GM19468 (cell line): ENCODE results near the gene ATG16L1.

Source experiments
- ATAC-seq: cut with Tn5 transposase; IDR thresholded peaks from one replicate; pipeline ENCODE4 v1.9.1; 2021; ENCODE audit warnings: mild to moderate bottlenecking, moderate library complexity, moderate number of reproducible peaks; ENCODE audit not compliant: unreplicated experiment; ENCODE audit errors: extremely low read depth

Gene ATG16L1

DNA sequence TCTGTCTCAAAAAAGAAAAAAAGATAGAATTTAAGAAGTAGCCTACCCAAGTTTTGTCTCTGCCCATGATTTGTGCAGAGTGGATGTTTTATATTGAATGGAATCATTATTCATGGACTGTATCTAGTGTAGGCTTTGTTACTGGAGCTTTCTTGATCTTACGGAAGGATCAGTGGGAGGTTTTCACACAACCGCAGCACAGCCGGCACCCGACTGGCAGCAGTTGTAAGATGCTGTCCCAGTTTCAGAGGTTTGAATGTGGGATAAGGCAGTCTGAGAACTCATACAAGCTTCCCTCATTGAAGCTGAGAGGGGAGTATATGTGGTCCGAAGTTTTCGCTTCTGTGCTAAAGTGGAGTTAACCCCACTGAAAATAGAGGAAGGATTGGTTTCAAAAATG, 36.4 kb downstream of the ATG16L1 start:
- ATAC-seq = no peak

DNA sequence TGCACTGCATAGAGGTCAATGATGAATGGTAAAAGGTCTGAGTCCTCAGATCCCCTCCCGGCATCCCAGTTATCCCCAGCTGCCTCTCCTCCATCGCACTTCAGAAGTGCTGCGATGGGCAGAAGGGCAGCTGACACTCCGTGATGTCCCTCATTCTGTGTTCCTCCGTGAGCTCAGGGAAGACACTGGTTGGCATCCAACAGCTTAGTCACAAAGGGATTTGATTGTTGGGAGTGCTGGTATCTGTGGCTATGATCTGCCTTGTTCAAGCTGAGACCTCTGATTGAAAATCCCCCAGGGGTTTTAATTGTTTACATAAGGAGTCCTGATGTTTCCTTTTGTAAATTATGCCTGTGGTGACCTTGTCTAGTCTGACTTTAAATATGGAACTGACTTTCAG, 37.2 kb downstream of the ATG16L1 start:
- no peak for ATAC-seq

DNA sequence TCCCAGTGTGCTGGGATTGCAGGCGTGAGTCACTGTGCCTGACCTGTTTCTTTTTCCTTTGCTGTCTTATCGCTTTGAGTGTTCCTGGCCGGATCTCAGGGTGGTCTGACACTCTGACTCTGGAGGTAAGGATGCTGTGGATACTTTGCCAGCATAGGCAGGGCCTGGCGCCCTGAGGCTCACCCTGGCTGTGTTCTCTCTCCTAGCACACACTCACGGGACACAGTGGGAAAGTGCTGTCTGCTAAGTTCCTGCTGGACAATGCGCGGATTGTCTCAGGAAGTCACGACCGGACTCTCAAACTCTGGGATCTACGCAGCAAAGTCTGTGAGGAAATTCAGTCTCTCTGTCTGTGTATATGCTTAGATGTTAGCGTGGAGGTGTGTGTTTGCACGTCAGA, 38.2 kb downstream of the ATG16L1 start:
- ATAC-seq = no peak

DNA sequence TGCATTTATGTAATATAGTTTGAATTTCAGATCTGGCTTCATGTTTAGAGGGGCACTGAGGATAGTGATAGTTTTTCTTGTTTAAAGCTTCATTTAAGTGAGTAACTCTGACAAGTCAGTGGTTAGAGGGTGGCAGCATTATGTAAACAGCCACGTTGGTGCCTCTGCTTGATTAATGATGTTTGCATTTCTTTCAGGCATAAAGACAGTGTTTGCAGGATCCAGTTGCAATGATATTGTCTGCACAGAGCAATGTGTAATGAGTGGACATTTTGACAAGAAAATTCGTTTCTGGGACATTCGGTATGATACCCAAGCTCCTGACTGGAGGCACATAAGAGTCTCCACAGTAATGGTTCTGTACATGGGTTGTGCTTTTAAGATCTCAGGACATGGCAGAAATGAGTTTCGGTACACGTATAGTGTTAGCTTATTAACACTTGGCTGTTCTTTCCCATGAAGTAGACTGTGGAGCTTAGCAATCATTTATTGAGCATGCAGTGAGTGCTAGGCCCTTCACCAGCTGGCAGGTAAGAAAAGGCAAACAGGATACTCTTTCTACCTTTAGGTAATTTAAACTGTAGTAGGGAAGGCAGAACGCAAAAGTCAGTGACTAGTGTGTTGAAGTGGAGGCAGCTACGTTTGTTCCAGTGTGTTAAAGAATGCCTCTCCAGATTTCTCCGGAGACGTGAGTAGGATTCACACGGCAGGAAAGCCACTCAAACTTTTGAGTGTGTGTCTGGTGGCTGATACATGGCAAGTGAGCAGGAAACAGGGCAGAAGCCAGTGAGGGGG, 38.8 kb downstream of the ATG16L1 start:
- no peak for ATAC-seq

DNA sequence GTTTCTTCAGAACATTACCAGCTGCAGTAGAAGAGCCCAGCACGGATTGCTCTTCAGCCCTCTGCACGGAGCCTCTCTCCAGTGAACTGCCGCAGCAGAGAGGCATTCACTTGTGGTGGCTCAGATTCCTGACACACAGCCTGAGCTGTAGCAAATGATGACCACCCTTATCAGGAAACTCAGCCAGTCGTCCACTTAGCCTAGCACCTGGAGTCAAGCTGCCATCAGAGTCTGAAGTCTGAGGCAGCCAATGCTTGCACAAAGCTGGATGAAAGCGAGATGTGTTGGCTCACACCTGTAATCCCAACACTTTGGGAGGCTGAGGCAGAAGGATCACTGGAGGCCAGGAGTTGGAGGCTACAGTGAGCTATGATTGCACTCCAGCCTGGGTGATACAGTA, 44.4 kb downstream of the ATG16L1 start:
- no peak for ATAC-seq

DNA sequence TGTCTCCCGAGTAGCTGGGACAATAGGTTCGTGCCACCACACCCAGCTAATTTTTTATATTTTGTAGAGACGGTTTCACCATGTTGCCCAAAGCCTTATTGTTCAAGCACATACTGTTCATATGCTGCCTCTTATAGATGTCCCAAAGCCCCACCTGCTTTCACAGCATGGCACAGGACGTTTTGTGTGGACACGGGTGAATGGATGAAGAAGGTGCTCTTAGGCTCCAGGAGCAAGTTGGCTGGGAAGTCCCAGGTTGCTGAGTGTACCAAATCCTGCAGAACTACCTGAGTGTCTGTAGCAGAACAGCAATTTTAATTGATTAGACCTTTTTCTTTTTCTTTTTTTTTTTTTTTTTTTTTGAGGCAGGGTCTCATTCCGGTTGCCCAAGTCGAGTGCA, 45.6 kb downstream of the ATG16L1 start:
- no peak for ATAC-seq

DNA sequence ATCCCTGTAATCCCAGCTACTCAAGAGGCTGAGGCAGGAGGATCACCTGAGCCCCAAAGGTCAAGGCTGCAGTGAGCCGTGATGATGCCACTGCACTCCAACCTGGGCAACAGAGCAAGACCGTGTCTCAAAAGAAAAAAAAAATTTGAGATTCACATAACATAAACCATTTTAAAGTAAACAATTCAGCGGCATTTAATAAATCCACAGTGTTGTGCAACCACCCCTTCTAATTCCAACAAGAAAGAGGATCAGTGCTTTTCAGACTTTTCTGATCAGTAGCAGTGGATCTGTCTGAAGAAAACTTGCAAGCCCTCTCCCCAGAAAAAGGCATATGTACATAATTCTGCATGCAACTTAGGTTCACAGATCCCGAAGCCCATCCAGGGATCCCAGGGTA, 48.9 kb downstream of the ATG16L1 start:
- ATAC-seq = no peak

DNA sequence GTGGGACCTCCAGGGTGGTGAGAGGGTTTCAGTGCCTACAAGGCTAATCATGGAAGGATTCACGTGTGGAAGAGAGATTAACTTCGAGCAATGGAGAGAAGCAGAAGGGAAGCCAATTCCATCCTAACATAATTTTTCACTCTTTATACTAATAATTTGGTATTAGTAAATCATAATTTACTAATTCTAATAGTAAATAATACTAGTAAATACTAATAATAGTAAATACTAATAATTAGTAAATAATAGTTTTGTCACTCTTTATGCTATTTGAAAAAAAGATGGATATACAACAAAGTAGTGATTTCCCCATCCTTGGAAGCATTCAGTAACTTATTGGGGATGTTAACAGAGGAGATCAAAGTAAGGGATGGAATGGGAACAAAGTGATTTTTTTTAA, 49.8 kb downstream of the ATG16L1 start:
- ATAC-seq = no peak

DNA sequence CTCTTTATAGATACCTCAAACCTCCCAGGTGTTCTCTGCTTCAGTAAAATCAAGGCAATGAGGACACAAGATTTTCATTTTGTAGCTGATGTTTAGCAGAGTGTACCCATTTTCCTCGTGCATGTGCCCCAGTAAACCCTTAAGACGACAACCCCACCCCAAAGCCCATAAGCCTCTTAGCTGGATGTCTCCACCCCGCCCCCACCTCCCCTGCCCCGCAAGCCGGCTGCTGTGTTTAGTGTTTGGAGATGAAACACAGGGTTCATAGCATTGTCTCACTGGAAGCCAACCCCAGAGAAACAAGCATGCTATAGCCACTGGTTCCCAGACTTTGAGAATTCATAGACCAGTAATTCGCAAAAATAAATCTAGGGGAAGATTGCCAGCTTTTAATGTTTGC, 50.3 kb downstream of the ATG16L1 start:
- ATAC-seq = no peak

DNA sequence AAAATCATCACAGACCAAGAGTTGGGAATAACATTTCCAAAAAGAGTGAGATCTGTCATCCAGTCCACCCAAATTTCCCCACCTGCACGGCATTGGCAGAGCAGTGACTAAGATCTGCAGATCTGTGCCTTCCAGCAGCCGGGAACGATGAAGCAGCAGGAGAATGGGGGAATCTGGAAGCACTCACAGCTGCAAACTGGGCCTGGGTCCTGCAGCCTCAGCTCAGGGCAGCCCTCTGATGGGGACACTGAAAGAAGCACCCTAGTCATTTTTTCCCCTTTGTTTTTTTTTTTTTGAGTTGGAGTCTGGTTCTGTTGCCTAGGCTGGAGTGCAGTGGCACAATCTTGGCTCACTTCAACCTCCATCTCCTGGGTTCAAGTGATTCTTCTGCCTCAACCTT, 51.8 kb downstream of the ATG16L1 start:
- no peak for ATAC-seq

DNA sequence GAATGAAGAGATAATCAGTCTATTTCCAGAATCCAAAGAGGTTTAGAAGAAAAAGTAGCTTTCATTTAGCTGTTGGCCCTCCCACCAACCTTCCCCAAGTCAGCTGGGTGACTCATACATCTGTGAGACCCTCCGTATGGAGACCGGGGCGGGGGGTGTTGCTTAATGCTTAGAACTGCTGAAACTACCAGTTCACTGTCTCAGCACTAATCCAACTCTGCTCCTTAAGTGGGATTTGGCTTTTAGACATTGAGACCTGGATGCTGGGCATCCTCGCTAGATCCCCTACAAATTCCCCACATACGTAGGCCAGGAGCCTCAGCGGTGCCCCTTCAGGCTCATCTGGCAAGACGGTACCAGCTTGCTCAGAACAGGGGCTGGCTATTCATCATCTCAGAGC, 56.1 kb downstream of the ATG16L1 start, which contains the start of gene SAG:
Gene SAG, plus strand, starts transcription at position 252 of the 400 bp plus-strand sequence. CDS start 1,374 bp downstream, outside the sequence.
- ATAC-seq = no peak

DNA sequence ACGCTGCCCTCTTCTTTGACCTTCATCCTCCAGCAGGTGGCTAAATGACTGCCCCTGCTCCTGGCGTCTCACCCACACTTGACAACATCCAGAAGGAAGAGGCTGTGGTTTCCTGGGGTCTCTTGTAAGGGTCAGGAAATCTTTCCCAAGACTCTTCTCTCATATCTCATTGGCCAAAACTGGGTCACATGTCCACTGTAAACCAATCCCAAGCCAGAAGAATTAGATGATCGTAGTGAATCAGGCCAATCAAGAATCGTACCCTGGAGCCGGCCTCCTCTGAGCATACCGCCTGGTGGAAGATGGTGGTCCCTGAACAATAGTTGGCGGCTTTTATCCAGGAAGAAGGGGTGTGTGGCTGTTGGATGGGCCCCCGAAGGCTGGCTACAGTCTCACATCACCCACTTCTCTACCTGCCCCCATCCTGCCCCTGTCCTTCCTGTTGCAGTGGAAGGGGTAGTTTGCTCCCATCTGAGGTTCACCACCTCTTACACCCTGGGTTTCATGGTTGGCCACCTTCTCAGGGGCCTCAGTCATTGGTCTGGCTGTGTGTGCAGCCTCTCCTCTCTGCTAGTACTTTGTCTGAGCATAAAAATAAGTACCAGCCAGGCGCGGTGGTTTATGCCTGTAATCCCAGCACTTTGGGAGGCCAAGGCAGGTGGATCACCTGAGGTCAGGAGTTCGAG, 59.9 kb downstream of the ATG16L1 start:
- ATAC-seq = no peak

DNA sequence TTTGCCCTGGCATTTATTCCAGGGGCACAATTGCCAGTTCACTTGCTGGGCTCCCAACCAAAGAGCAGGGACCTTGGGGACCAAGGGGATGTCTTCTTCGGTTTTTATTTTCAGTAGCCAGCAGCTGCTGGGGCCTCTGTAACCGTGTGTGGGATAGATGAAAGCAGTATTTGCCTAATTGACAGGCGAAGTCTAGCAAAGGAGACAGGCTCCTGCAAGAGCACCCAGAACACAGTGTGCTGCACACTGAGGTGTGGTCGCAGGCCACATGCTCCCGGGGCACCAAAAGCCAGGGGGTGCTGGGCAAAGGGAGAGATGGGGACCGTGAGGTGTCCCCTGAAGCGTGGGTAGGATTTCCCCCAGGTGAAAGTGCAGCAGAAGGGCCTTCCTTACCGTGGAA, 61.4 kb downstream of the ATG16L1 start:
- no peak for ATAC-seq

DNA sequence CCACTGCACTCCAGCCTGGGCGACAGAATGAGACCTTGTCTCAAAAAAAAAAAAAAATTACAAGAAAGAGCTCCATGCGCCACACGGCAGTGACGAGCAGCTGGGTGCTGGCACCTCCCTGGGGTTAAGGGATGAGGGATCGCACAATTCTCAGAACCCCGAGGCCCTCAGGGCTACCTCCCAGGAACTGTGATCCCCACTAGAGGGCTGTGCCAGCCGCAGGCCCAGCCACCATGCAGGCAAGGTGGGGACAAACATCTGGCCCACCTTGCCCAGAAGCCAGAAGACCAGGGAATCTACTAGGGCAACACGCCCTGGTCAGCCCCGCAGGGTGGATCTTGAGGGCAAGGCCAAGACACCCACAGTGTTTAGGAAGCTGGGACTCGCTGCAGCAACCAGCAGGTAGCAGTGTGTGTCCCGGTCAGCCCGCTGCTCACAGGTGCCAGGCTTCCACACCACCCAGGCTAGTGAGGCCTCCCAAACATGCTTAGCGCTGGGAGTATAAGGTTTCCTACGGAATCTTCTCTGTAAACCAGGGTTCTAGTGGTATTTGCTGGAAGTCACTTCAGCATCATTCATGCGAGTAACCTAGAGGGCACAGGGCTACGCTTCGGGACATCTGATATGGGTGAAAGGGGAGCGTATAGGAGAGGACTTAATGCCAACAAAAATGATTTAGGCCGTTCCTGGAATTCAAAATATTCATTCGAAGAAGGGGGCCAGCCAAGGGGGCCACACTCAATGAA, 62.9 kb downstream of the ATG16L1 start:
- ATAC-seq = no peak

DNA sequence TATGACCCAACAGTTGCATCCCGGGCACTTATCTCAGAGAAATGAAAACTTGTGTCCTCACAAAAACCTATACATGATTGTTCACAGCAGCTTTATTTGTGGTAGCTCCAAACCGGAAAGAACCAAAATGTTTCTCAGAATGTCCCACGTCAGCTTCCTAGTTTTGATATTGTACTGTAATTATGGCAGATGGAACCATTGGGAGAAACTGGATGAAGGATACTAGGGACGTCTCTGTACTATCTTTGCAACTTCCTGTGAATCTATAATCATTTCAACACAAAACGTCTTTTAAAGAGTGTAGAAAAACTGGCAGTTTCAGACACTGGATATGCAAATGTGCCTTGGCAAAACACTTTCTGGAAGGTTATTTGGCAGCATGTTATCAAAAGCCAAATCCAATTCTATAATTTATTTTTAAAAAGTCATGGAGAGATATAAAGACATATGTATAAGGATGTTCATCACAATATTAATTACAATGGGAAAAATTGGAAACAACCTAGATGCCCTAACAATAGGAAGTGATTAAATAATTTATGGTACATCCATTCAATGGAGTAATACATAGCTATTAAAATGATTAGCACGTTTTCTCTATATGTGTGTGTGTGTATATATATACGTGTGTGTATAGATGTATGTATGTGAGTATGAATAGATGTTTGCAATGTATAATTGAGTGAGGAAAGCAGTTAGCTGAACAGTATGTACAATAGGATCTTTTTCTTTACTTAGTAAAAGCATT, 65.9 kb downstream of the ATG16L1 start:
- ATAC-seq = no peak

DNA sequence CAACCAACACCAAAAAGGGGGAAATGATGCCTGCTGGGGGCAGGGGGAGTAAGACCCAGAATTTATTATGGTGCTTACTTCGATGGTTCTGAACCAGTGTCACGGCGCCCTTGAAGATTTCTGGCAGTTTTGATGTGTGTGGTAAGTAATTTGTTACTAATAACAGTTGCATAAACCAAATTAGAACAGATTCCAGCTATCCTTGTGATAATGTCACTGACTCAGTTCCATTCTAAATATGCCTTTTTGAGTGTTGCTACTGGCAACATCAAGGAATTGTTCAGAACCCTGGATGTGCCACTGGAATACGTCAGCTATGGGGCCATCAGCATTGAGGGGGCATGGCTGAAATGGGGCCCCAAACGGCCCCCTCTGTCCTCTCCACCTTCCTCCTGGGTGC, 67.8 kb downstream of the ATG16L1 start:
- no peak for ATAC-seq

DNA sequence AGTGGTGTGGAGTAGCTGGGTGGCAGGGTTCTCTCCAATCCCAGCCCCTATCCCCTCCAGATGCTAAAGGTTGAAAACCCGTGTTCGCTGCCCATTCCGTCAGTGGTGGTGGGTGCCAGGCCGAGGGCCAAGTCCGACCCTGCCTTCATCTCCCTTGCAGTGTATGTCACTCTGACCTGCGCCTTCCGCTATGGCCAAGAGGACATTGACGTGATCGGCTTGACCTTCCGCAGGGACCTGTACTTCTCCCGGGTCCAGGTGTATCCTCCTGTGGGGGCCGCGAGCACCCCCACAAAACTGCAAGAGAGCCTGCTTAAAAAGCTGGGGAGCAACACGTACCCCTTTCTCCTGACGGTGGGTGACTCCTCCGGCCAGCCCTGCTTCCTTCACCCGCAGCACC, 69.0 kb downstream of the ATG16L1 start:
- no peak for ATAC-seq

DNA sequence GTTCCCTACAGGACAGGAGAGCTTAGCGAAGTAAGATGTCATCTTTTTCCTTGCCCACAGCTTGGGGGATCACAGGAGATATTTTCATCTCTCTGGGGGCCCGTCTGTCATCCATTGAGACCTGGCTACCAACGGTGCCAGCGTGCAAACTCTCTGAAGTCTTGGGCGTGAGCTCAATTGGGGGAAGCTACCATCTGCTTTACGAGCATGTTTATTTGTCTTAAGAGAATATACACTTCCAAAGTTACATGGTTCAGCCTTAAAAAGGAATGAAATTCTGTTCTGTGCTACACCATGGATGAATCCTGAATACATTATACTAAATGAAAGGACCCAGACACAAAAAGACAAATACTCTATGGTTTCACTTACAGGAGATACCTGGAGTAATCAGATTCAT, 69.7 kb downstream of the ATG16L1 start:
- ATAC-seq = no peak

DNA sequence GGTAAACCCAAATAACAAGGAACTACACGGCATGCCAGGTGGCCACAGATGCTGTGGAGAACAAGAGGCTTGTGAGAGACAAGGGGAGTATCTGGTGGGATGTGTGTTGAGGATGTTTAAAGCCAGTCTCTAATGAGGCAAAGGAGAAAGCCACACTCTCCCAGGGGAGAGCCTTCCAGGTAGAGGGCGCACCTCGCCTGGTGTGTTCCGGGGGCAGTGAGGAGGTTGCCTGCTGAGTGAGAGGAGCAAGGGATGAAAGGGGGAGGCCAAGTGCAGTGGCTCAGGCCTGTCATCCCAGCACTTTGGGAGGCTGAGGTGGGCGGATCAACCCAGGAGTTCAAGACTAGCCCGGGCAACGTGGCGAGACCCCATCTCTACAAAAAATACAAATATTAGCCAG, 72.4 kb downstream of the ATG16L1 start:
- ATAC-seq = no peak

DNA sequence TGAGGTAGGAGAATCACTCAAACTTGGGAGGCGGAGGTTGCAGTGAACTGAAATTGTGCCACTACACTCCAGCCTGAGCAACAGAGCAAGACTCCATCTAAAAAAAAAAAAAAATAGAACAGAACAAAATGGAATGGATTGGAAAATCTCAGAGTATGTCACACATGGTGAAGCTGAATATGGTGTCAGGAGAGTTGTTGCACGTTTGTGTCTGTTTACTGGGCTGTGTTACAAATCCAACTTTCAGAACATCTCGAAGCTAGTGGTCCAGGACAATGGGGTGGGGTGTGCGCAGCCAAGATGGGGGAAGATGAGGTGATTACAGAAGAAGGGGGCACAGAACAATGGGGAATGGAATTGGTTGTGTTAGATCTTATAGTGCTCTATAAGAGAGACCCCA, 73.8 kb downstream of the ATG16L1 start:
- ATAC-seq = no peak
